GM12878 (cell line): ENCODE data around the gene CTNNBL1. TPM values are rescaled to one million over a fixed set of nuclear protein-coding genes. Genes with fewer than 3 reads are reported as not detected.

Experiments
- ATAC-seq: fragments of 200-7000 bp; cut with Tn5 transposase; 3 replicates; pipeline ENCODE4 v1.9.1; 2020; ENCODE audit warnings: mild to moderate bottlenecking, moderate library complexity
- BruUV-seq: library from RNA; stranded (reverse); fragments of 400-500 nt; replicated peaks from 2 replicates; lab custom pipeline; 2021; lab: Mats Ljungman, UMichigan
- CTCF ChIA-PET: fragments of 300-600 bp; sonication (Branson Sonifier 250); formaldehyde crosslinking; extraction: SDS; loops from one replicate; lab custom pipeline; 2021; ENCODE audit warnings: inconsistent platforms; lab: Yijun Ruan, JAX
- POLR2A ChIA-PET: fragments of 350-600 bp; formaldehyde crosslinking; extraction: SDS; loops from one replicate; lab custom pipeline; 2021; ENCODE audit warnings: inconsistent platforms; lab: Charles Lee
- RAD21 ChIA-PET: fragments of 300-600 bp; sonication (Branson Sonifier 250); formaldehyde crosslinking; loops from one replicate; lab custom pipeline; 2023; ENCODE audit warnings: antibody characterized with exemption; ENCODE audit not compliant: unreplicated experiment; lab: Charles Lee
- SMC1A ChIA-PET: fragments of 300-600 bp; sonication (Branson Sonifier 250); formaldehyde crosslinking; loops from one replicate; lab custom pipeline; 2023; ENCODE audit not compliant: unreplicated experiment, uncharacterized antibody; lab: Charles Lee
- DNase-seq: peaks from one replicate; pipeline ENCODE4 v3.0.0-alpha.2; 2011; ENCODE audit warnings: low read depth, low spot score
- FAIRE-seq: peaks from 3 replicates; lab custom pipeline; 2011; peaks lifted over from hg19 to GRCh38; lab: Jason Lieb, UNC
- H2AFZ ChIP-seq: 2 replicates; pipeline ENCODE4 v1.6.0; 2011; ENCODE audit warnings: low read depth, low read length, control low read depth; ENCODE audit not compliant: control insufficient read depth
- H3K27ac ChIP-seq: 2 replicates; pipeline ENCODE4 v1.5.1; 2011; ENCODE audit warnings: control low read depth; ENCODE audit not compliant: control insufficient read depth, insufficient read depth
- H3K27me3 ChIP-seq, 2 experiments: replicated peaks in 1 of 2; 2 replicates each; pipeline versions ENCODE4 v1.6.0 to v1.6.1; 2011; ENCODE audit warnings: low read length in 1 of 2; ENCODE audit not compliant: control insufficient read depth in 2 of 2, insufficient read depth in 2 of 2
- H3K36me3 ChIP-seq, 2 experiments: 2 replicates each; pipeline ENCODE4 v1.5.1; 2011; ENCODE audit warnings: low read length in 1 of 2; ENCODE audit not compliant: control insufficient read depth in 2 of 2, insufficient read depth in 2 of 2
- H3K4me1 ChIP-seq: 2 replicates; pipeline ENCODE4 v1.6.1; 2011; ENCODE audit warnings: mild to moderate bottlenecking, low read length, moderate library complexity, mixed read lengths; ENCODE audit not compliant: control insufficient read depth, insufficient read depth
- H3K4me2 ChIP-seq: 2 replicates; pipeline ENCODE4 v1.6.0; 2011; ENCODE audit warnings: control low read depth; ENCODE audit not compliant: control insufficient read depth, insufficient read depth
- H3K4me3 ChIP-seq: fragments of 200-600 bp; sonication (generic); 2 replicates; pipeline ENCODE4 v1.5.1; 2016
- H3K79me2 ChIP-seq: 2 replicates; pipeline ENCODE4 v1.6.0; 2011; ENCODE audit warnings: low read length; ENCODE audit not compliant: control insufficient read depth, insufficient read depth
- H3K9ac ChIP-seq: 2 replicates; pipeline ENCODE4 v1.8.0; 2011; ENCODE audit warnings: low read length, control low read depth, mixed read lengths; ENCODE audit not compliant: control insufficient read depth, insufficient read depth
- H3K9me3 ChIP-seq: replicated peaks from 3 replicates; pipeline ENCODE4 v1.5.1; 2011; ENCODE audit warnings: mild to moderate bottlenecking, low read length; ENCODE audit not compliant: control insufficient read depth, insufficient read depth
- H4K20me1 ChIP-seq: 2 replicates; pipeline ENCODE4 v1.6.0; 2011; ENCODE audit not compliant: control insufficient read depth, insufficient read depth
- DPF2 ChIP-seq: fragments of 450-650 bp; IDR thresholded peaks from 2 replicates; pipeline ENCODE4 v1.6.1; 2017; ENCODE audit warnings: mild to moderate bottlenecking
- EGR1 ChIP-seq, 2 experiments: IDR thresholded peaks; 1 replicate in 1 of 2; 2 replicates in 1 of 2; pipeline ENCODE4 v1.6.1; 2011 to 2012; ENCODE audit warnings: low read depth in 2 of 2, low read length in 2 of 2, borderline replicate concordance in 1 of 2, mild to moderate bottlenecking in 1 of 2, moderate library complexity in 1 of 2
- KAT2A ChIP-seq: conservative IDR thresholded peaks from 2 replicates; pipeline ENCODE4 v1.6.1; 2011; ENCODE audit warnings: low read depth, low read length; ENCODE audit not compliant: control insufficient read depth
- MYB ChIP-seq: fragments of 150-350 bp; IDR thresholded peaks from 2 replicates; pipeline ENCODE4 v1.6.1; 2014; ENCODE audit warnings: mild to moderate bottlenecking, low read depth, low read length, borderline replicate concordance
- SIN3A ChIP-seq: IDR thresholded peaks from 2 replicates; pipeline ENCODE4 v1.6.1; 2012; ENCODE audit warnings: low read depth, low read length, improper control_type of control experiment
- SIX5 ChIP-seq: IDR thresholded peaks from 2 replicates; pipeline ENCODE4 v1.6.1; 2011; ENCODE audit warnings: mild to moderate bottlenecking, low read depth, low read length, moderate library complexity; ENCODE audit not compliant: severe bottlenecking
- TCF3 ChIP-seq: IDR thresholded peaks from 2 replicates; pipeline ENCODE4 v1.6.1; 2012; ENCODE audit warnings: low read depth, mild to moderate bottlenecking, low read length, borderline replicate concordance; ENCODE audit not compliant: insufficient read depth
- WGBS: methylation state at CpG from one replicate; pipeline ENCODE4 v1.1.6; 2016; ENCODE audit warnings: low lambda C conversion rate; ENCODE audit not compliant: insufficient replicate concordance, insufficient coverage; ENCODE audit errors: missing lambda C conversion rate; 5-methylcytosine and 5-hydroxymethylcytosine counted together
- in situ Hi-C: fragments of 300-500 bp; cut with MboI; formaldehyde crosslinking; loops from 9 replicates; pipeline ENCODE4 v1.14.3; 2018; ENCODE audit warnings: mixed read lengths
- intact Hi-C: fragments of 100-400 bp; cut with micrococcal nuclease; formaldehyde crosslinking; loops from one replicate; pipeline ENCODE4 v1.14.2; 2022; ENCODE audit not compliant: unreplicated experiment
- polyA plus RNA-seq, 11 experiments: library from polyadenylated mRNA; depleted of rRNA in 4 of 11; unstranded in 6 of 11; stranded (reverse) in 5 of 11; fragments of >200 nt; fragmentation: Nextera tagmentation in 4 of 11; fragmentation: Illumina TruSeq in 1 of 11; extraction: Ambion mirVana in 4 of 11; extraction: Trizol in 1 of 11; gene quantifications; 1 replicate in 1 of 11; 2 replicates in 10 of 11; pipeline versions ENCODE4 v1.2.1 to v1.2.3, GENCODE V29; 2011 to 2016; ENCODE audit warnings: inconsistent platforms in 2 of 11, missing spikeins in 2 of 11, low read depth in 1 of 11
- total RNA-seq, 4 experiments: library from RNA; depleted of rRNA in 3 of 4; stranded (reverse); fragments of >200 nt in 3 of 4; fragmentation: Illumina TruSeq in 1 of 4; extraction: Trizol in 1 of 4; gene quantifications; 2 replicates each; pipeline versions ENCODE4 v1.2.1 to v1.2.3, GENCODE V29; 2013 to 2021
- TF ChIP-seq, protein P1 (sequence below): IDR thresholded peaks from 2 replicates; pipeline ENCODE4 v1.6.1; 2011; ENCODE audit warnings: borderline replicate concordance, low read depth, mild to moderate bottlenecking, moderate library complexity, low read length; ENCODE audit not compliant: insufficient read depth, poor library complexity, severe bottlenecking
- TF ChIP-seq, protein P2 (sequence below): IDR thresholded peaks from 2 replicates; pipeline ENCODE4 v1.6.1; 2011; ENCODE audit warnings: low read depth, mild to moderate bottlenecking, low read length, moderate library complexity, borderline replicate concordance; ENCODE audit errors: extremely low read depth

Gene CTNNBL1
- total and polyA plus RNA-seq, 10 of the 15 experiments (the other 5 are each of a cell fraction or from before 2014, with no cell fraction given) = 43.1 to 102 (median 67.8) TPM

DNA sequence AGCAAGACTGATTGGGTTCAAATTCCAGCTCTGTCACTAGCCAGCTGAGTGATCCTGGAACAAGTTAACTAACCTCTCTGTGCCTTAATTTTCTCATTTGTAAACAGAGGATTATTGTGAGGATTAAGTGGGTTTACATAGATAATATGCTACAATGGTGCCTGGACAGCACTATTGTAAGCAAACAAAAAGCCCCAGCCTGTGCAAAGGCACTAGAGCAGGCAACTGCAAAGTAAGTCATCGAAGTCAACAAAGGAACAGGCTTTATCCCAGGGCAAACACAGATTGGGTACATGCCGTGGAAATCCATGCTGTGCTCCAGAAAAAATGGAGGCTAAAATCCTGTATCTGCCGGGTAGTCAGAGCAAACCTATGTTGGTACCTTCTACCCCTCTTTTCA is 43.2 kb upstream of the CTNNBL1 start:
- SMC1A ChIA-PET = no interaction called here
- ATAC-seq (no peak), DNase-seq (no peak), FAIRE-seq (no peak)
- no peaks in the 10 kb centered on the region for H3K36me3 ChIP-seq
- H3K9me3 ChIP-seq = no peaks in the 10 kb centered on the region
- CTCF ChIA-PET = no interaction called here
- no peak overlapping the region for H3K27ac ChIP-seq
- POLR2A ChIA-PET = no interaction called here
- WGBS = 13% methylated on average over 3 of the region's 3 CpGs
- no peak overlapping the region for H2AFZ ChIP-seq
- BruUV-seq = no TSS peak
- no peak overlapping the region for H3K9ac ChIP-seq
- H3K4me2 ChIP-seq = no peak overlapping the region
- H3K4me3 ChIP-seq = no peak overlapping the region
- TF ChIP-seq, protein P1, sequence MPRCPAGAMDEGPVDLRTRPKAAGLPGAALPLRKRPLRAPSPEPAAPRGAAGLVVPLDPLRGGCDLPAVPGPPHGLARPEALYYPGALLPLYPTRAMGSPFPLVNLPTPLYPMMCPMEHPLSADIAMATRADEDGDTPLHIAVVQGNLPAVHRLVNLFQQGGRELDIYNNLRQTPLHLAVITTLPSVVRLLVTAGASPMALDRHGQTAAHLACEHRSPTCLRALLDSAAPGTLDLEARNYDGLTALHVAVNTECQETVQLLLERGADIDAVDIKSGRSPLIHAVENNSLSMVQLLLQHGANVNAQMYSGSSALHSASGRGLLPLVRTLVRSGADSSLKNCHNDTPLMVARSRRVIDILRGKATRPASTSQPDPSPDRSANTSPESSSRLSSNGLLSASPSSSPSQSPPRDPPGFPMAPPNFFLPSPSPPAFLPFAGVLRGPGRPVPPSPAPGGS = no peak
- no peak for TF ChIP-seq MYB
- TF ChIP-seq KAT2A = no peak
- TF ChIP-seq DPF2 = no peak
- TF ChIP-seq TCF3 = no peak
- TF ChIP-seq SIX5 = no peak
- TF ChIP-seq SIN3A = no peak
- TF ChIP-seq, protein P2, sequence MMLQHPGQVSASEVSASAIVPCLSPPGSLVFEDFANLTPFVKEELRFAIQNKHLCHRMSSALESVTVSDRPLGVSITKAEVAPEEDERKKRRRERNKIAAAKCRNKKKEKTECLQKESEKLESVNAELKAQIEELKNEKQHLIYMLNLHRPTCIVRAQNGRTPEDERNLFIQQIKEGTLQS = no peak
- no peak for TF ChIP-seq EGR1 (IDR thresholded peaks at IDR 0.05; ENCODE audit: borderline replicate concordance in 1 of 2, low read depth in 2 of 2, low read length in 2 of 2)
- no peaks in the 10 kb centered on the region for H3K79me2 ChIP-seq
- peaks cover 0 to 7% of the 10 kb centered on the region in 2 experiments; a peak in 2 of 4 replicates for H3K27me3 ChIP-seq
- intact Hi-C loops = loop anchor here (5.0 to 10.0 kb wide), 2 partner anchors 254 to 342 kb away; partner anchors contain the start of gene VSTM2L
- in situ Hi-C loops = no loop called here
- H3K4me1 ChIP-seq = no peaks in the 10 kb centered on the region
- RAD21 ChIA-PET = no interaction called here
- no peaks in the 10 kb centered on the region for H4K20me1 ChIP-seq
